HG03139 (cell line): Measurements from ENCODE around the gene HERC6.
"Not testable (repeated sequence)": the region's sequence is repeated elsewhere in the genome, so short reads cannot be mapped to it uniquely, and the experiment has no call there.

Source experiments
- ATAC-seq: cut with Tn5 transposase; IDR thresholded peaks from one replicate; pipeline ENCODE4 v1.9.1; 2021; ENCODE audit not compliant: unreplicated experiment

The HERC6 gene

GRCh38 chr4:88382621-88383020 lies 4.0 kb downstream of the HERC6 start:
- ATAC-seq = peak; percentile 41

- no peak for ATAC-seq
Observed at GRCh38 chr4:88390128-88390527, 11.5 kb downstream of the HERC6 start.

GRCh38 chr4:88391703-88392102 lies 13.1 kb downstream of the HERC6 start:
- ATAC-seq = no peak

- ATAC-seq = no peak
Observed at GRCh38 chr4:88396681-88397080, 18.0 kb downstream of the HERC6 start.

- ATAC-seq = no peak
Observed at GRCh38 chr4:88398381-88398780, 19.7 kb downstream of the HERC6 start.

GRCh38 chr4:88409206-88409605 lies 30.6 kb downstream of the HERC6 start:
- ATAC-seq = no peak

GRCh38 chr4:88409789-88410188 lies 31.1 kb downstream of the HERC6 start:
- ATAC-seq = no peak

GRCh38 chr4:88411491-88412096 lies 32.9 kb downstream of the HERC6 start:
- ATAC-seq = no peak

GRCh38 chr4:88413801-88414200 lies 35.1 kb downstream of the HERC6 start:
- no peak for ATAC-seq

- no peak for ATAC-seq
Observed at GRCh38 chr4:88414755-88415154, 36.1 kb downstream of the HERC6 start.

- ATAC-seq = no peak
Observed at GRCh38 chr4:88415982-88416381, 37.3 kb downstream of the HERC6 start.

- ATAC-seq = no peak
Observed at GRCh38 chr4:88418411-88418810, 39.8 kb downstream of the HERC6 start.

- no peak for ATAC-seq
Observed at GRCh38 chr4:88419874-88420273, 41.2 kb downstream of the HERC6 start.

GRCh38 chr4:88420844-88421243 lies 42.2 kb downstream of the HERC6 start:
- ATAC-seq = no peak

GRCh38 chr4:88422403-88422802 lies 43.8 kb downstream of the HERC6 start:
- no peak for ATAC-seq

- ATAC-seq = no peak
Observed at GRCh38 chr4:88429401-88429800, 50.7 kb downstream of the HERC6 start.

- no peak for ATAC-seq
Observed at GRCh38 chr4:88435987-88436693, 57.5 kb downstream of the HERC6 start.

GRCh38 chr4:88437873-88438272 lies 59.2 kb downstream of the HERC6 start:
- not testable (repeated sequence) for ATAC-seq

- ATAC-seq = no peak
Observed at GRCh38 chr4:88439161-88439760, 60.6 kb downstream of the HERC6 start.

GRCh38 chr4:88440146-88440545 lies 61.5 kb downstream of the HERC6 start:
- ATAC-seq = no peak

- no peak for ATAC-seq
Observed at GRCh38 chr4:88441696-88442095, 63.0 kb downstream of the HERC6 start.

- ATAC-seq = no peak
Observed at GRCh38 chr4:88442689-88443191, 64.1 kb downstream of the HERC6 start.
